ENCODE results near the gene TMEM120B.

GRCh38 chr12:121701667-121702277 lies 10.8 kb upstream of the TMEM120B start:
- no peak for TF ChIP-seq CTCF (IDR thresholded peaks at IDR 0.05)
- no peak for TF ChIP-seq POLR2A (IDR thresholded peaks at IDR 0.05)

All from lower leg skin (tissue), 3 donors.